Urothelium cell line (cell line): ENCODE data around the gene SYNE2.
"Not testable (repeated sequence)": the region's sequence is repeated elsewhere in the genome, so short reads cannot be mapped to it uniquely, and the experiment has no call there.

ENCODE experiments used
- DNase-seq: peaks from one replicate; pipeline ENCODE4 v3.0.0; 2011; ENCODE audit warnings: low spot score, mixed read lengths
- FAIRE-seq: peaks from 2 replicates; lab custom pipeline; 2011; peaks lifted over from hg19 to GRCh38; lab: Jason Lieb, UNC

SYNE2 gene, protein sequence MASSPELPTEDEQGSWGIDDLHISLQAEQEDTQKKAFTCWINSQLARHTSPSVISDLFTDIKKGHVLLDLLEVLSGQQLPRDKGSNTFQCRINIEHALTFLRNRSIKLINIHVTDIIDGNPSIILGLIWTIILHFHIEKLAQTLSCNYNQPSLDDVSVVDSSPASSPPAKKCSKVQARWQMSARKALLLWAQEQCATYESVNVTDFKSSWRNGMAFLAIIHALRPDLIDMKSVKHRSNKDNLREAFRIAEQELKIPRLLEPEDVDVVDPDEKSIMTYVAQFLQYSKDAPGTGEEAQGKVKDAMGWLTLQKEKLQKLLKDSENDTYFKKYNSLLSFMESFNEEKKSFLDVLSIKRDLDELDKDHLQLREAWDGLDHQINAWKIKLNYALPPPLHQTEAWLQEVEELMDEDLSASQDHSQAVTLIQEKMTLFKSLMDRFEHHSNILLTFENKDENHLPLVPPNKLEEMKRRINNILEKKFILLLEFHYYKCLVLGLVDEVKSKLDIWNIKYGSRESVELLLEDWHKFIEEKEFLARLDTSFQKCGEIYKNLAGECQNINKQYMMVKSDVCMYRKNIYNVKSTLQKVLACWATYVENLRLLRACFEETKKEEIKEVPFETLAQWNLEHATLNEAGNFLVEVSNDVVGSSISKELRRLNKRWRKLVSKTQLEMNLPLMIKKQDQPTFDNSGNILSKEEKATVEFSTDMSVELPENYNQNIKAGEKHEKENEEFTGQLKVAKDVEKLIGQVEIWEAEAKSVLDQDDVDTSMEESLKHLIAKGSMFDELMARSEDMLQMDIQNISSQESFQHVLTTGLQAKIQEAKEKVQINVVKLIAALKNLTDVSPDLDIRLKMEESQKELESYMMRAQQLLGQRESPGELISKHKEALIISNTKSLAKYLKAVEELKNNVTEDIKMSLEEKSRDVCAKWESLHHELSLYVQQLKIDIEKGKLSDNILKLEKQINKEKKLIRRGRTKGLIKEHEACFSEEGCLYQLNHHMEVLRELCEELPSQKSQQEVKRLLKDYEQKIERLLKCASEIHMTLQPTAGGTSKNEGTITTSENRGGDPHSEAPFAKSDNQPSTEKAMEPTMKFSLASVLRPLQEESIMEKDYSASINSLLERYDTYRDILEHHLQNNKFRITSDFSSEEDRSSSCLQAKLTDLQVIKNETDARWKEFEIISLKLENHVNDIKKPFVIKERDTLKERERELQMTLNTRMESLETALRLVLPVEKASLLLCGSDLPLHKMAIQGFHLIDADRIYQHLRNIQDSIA (N-terminal part only)

DNA sequence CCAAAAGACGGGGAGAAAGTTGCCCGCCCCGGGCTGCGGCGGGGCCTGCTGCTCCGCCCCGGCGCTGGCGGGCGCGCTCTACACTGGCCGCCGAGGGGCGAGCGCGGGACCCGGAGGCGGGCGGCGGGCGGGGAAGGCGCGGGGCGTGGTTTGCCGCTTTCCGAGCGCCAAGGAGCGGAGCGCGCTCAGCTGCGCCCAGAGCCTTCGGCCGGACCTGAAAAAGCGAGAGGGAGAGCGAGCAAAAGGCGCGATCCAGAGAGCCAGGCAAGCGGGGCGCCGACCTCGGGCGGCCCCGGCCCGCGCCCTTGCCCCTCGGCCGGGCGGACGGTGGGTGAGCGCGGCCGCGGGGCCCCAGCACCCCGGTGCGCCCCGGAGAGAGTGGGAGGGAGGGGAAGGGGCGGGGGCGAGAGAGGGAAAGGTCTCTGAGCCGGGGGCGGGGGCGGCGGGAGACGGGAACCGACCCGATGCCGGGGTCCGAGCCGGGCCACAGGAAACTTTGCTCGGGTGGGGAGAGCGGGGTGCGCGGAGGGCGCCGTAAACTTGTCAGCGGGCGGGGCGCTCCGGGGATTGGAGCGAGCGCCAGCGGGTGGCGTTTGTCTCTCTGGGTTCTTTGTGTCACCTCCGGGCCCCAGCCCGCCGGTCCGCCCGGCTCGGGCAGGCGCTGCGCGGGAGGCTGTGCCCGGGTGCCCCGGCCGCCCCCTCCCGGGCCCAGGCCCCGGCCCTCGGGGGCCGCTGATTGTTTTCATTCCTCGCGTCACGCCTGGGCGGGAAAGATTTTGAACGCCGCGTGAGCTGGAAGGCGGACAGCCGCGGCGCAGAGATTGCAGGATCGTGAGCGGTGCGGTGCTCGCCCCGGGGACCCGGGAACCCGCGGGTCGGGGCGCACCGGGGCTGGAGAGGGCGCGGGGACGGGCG lies at the start of gene SYNE2:
Gene SYNE2 (plus strand): TSS at position 188 of the 915 bp plus-strand sequence. CDS start 56,145 bp downstream, outside the sequence.
- DNase-seq (peak; percentile 99), FAIRE-seq (peak; percentile 82)

DNA sequence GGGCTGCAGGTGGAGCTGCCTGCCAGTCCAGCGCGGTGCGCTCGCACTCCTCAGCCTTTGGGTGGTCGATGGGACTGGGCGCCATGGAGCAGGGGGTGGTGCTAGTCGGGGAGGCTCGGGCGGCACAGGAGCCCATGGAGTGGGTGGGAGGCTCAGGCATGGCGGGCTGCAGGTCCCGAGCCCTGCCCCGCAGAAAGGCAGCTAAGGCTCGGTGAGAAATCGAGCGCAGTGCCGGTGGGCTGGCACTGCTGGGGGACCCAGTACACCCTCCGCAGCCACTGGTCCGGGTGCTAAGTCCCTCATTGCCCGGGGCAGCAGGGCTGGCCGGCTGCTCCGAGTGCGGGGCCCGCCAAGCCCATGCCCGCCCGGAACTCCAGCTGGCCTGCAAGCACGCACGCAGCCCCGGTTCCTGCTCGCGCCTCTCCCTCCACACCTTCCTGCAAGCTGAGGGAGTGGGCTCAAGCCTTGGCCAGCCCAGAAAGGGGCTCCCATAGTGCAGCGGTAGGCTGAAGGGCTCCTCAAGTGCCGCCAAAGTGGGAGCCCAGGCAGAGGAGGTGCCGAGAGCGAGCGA lies 49.5 kb upstream of the SYNE2 start:
- not testable (repeated sequence) for DNase-seq, FAIRE-seq

DNA sequence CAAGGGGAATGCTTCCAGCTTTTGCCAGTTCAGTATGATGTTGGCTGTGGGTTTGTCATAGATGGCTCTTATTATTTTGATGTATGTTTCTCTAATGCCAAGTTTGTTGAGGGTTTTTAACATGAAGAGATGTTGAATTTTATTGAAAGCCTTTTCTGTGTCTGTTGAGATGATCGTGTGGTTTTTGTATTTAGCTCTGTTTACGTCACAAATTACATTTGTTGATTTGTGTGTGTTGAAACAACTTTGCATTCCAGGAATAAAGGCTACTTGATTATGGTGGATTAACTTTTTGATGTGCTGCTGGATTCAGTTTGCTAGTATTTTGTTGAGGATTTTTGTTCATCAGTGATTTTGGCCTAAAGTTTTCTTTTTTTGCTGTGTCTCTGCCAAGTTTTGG lies 46.7 kb upstream of the SYNE2 start:
- FAIRE-seq, DNase-seq: not testable (repeated sequence)

DNA sequence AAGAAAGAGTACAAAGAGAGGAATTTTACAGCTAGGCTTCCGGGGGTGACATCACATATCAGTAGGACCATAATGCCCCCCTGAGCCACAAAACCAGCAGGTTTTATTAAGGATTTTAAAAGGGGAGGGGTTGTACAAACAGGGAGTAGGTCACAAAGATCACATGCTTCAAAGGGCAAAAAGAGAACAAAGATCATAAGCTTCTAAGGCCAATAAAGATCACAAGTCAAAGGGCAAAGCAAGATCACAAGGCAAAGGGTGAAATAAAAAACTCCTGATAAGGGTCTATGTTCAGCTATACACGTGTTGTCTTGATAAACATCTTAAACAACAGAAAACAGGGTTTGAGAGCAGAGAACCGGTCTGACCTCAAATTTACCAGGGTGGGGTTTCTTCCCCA lies 41.1 kb upstream of the SYNE2 start:
- DNase-seq, FAIRE-seq: not testable (repeated sequence)

DNA sequence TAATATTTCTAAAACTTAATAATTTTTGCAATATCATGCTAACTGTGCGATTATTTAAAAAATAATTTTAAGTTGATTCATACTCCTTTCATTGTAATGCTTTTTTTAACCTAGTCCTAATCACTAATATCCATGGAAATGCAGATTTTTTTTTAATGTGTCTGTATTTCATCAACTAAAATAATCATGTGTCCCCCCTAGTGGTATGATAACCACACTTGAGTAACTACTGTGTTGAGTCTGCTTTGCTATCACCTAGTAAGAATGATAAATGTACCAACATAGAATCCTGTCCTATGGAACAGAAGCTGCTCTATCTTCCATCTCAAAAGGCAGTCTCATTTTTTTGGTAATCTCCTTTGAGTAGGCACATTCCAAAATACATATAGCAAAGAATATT lies 19.1 kb upstream of the SYNE2 start:
- no peak for DNase-seq

DNA sequence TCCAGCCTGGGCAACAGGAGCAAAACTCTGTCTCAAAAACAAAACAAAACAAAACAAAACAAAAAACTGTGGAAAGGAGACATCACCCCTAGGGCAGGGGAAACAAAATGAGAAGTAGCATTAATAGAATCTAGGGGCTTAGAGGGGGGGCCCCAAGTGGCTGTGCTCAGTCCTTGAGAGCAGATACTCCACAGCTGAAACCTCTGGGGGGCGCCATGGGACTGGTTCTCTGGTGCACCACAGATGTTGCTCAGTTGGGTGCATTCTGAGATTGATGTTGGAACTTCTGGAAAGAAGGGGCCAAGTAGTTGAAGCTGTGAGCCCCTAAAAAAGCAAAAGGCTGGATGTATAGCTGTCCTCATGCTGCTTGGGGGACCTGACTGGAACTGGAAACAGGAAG lies 11.8 kb upstream of the SYNE2 start:
- DNase-seq (no peak), FAIRE-seq (no peak)

More for the DNA sequence above, 19.1 kb upstream of the SYNE2 start:
- peak; percentile 79 for FAIRE-seq

DNA sequence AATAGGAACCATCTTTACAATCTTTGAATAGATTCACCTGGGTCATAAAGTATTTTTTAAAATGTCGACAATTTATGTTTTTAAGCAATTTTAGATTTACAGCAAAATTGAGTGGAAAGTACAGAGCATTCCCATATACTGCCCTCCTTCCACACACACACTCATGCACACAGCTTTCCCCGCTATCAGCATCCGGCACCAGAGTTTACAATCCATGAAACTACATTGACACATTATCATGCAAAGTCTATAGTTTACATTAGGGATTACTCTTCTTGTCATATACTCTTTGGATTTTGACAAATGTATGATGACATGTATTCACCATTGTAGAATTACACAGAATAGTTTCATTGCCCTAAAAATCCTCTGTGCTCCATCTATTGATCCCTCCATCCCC lies 9.0 kb upstream of the SYNE2 start:
- peak; percentile 40 for FAIRE-seq
- no peak for DNase-seq

DNA sequence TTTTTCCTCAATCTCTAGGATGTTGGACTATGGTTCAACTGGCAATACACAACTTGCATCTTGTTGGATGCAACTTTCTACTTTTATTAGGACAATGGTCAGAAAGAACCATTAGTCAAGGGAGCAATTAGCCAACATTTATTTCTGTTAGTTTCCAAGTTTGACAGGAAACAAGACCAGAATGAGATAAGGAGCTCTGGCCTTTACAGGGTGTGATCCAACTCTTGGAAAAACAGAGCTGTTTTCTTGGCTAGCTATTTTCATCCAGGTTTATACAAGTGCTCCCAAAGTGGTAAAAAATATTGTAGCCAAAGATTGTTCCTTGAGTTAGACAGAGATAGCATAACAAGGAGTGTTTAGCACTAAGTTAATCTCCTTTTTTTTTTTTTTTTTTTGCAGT lies 3.9 kb upstream of the SYNE2 start:
- FAIRE-seq (peak; percentile 17), DNase-seq (no peak)

DNA sequence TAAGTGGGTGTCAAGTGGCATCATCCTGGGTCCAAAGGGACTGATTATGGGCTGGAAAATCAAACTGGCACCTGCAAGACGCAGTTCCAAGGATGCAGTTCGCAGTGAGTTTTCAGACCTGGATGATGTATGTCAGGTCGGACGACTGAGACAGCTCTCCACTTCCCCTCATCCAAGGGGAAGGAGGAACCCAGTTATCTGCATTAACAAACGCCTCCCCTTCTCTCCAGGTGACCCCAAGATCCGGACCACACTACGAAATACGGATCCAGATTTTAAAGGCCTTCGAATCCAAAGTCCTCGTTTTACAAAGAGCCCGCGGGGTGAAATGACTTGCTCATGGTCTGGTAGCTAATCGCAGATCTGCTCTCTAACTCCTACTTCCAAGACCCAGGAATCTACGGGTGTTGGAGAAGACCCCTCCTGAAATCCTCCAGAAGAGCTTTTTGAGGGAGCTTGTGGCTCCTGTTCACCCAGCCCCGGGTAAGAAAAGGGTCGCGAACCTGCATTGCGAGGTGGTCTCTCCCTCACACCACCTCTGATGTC lies 460 bp upstream of the SYNE2 start:
- FAIRE-seq = peak; percentile 66
- DNase-seq = no peak

DNA sequence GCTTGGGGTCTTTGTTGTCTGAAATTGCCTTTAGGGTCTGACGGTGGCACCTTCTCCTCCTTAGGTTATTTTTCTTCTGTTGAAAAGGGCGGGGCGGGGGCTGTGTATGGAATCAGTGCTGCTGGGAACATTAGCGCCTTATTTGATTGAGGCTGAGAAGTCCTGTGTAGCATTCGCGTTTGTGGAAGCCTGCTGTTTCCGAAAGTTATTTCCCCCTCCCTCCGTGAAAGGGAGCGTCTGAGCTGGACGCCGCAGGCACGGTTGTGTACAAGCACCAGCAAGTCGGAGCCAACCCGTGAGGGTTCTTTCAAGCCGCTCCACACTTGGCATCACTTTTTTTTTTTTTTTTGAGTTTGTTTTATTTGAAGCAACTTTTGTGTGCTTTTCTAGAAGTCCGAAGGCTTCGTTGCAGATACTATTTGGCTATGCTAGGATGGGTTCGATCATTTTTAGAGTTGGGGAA lies 1.1 kb downstream of the SYNE2 start:
- FAIRE-seq = no peak
- peak; percentile 77 for DNase-seq

DNA sequence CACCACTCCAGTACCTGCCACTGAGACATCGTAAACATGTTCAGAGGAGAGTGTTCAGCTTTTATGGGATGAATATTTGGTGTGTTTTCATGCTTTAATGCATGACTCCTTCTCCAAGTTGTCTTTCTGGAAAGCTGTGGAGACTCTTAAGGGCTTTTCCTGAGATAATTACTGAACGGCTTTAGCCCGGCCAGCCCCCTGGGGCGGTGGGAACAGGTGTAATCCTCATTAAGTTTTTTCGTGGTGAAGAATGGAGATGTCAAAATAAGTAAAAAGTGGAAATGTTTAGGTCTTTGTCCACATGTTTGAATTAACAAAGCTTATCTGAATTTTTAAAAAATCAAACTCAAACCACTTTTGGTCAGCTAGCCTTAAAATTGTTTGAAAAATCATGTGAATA lies 1.5 kb downstream of the SYNE2 start:
- FAIRE-seq = no peak
- DNase-seq = no peak

DNA sequence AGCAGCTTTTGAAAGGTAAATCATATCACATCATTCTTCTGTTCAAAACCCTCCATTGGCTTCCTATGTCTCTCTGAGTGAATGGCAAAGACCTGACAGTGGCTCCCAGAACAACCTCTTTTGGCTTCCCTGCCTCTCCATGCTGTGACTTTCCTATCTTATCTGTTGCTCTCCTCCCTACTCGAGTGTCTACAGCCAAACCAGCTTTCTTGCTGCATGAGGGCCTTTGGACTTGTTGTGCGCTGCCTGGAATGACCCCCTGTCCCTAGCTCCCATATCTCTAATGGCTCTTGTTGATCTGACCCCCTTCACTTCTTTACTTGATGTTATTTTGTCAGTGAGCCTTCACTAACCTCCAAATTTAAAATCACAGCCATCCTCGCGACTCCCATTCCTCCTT lies 2.5 kb downstream of the SYNE2 start:
- FAIRE-seq = no peak

DNA sequence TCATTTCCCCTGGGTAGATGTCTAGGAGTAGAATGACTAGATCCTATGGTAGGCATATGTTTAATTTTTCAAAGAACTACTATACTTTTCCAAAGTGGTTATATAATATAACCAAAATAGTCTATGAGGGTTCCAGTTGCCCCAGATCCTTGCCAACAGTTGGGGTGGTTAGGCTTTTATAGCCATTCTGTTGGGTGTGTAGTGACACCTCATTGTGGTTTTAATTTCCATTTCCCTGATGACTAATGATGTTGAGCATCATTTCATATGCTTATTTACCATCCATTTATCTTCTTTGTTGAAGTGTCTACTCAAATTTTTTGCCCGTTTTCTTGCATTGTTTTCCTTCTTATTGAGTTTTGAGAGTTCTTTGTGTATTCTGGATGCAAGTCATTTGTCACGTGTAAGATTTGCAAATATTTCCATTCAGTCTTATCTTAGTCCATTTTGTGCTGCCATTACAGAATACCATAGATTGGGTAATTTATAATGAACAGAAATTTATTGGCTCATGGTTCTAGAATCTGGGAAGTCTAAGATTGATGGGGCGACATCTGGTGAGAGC lies 4.7 kb downstream of the SYNE2 start:
- no peak for FAIRE-seq
- no peak for DNase-seq

More for the DNA sequence above, 2.5 kb downstream of the SYNE2 start:
- no peak for DNase-seq

DNA sequence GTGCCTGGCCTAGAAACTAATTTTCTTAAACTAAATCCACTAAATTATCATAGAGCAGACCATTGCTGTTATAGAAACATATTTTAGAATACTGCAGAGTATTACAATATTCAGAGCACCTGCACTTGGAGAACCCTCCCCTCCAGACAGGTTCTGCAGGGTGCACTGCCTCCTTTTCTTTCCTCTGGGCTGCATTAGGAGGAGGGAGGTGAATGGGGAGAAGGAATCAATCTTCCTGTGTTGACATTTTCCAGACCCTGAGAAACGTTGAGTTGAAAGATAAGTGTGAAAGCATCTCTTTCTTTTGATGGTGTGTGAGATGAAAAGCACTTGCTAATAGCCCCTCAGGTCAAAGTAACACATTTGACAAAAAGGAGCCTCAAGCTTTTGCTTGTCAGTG lies 7.3 kb downstream of the SYNE2 start:
- FAIRE-seq (no peak), DNase-seq (no peak)

DNA sequence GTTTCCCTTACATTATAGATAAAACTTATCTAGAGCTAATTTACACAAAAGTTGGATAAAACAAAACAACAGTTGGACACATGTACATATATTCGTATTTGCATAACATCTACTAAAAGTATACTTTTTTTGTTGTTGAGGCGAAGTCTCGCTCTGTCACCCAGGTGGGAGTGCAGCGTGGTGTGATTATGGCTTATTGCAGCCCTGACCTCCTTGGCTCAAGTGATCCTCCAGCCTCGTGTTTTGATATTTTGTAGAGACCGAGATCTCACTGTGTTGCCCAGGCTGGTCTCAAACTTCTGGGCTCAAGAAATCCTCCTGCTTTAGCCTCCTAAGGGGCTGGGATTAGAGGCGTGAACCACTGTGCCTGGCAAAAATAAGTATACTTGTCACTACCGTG lies 9.4 kb downstream of the SYNE2 start:
- DNase-seq (no peak), FAIRE-seq (no peak)

DNA sequence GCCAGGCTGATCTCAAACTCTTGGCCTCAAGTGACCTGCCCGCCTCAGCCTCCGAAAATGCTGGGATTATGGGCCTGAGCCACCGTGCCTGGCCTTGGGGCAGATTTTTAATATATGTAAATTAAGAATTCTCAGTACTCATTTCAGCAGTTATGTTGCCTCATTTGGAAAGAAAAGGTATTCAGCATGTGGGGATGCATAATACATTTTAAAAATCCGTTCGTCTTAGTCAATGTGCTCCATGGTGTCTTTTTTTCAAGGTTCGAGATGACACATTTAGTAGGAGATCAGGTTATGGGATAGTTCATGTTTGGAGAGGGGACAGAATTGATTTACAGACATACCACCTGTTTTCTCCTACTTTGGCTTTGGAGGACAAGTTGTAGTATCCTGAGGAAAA lies 10.2 kb downstream of the SYNE2 start:
- FAIRE-seq (no peak), DNase-seq (no peak)

DNA sequence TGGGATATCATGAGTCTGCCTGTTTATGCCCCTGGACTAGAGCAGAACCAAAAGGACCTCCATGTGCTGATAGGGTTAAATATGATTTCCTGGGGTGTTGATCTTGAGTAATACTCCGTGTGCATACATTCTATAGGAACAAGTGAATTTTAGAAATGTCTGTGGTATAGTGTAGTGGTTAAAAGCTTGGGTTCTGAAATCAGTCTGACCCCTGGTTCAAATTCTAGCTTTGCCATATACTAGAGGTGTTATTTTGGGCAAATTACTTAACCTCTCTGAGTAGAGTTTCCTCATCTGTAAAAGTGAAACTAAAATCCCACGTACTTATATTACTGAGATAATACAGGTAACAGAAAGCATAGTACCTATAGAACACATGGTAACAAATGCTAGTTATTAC lies 12.0 kb downstream of the SYNE2 start:
- peak; percentile 98 for FAIRE-seq
- not testable (repeated sequence) for DNase-seq
